ENCODE data around the gene STYXL2.
A peak's percentile ranks its signal among the peaks of the same experiment; 100 is the strongest.

STYXL2 gene

DNA sequence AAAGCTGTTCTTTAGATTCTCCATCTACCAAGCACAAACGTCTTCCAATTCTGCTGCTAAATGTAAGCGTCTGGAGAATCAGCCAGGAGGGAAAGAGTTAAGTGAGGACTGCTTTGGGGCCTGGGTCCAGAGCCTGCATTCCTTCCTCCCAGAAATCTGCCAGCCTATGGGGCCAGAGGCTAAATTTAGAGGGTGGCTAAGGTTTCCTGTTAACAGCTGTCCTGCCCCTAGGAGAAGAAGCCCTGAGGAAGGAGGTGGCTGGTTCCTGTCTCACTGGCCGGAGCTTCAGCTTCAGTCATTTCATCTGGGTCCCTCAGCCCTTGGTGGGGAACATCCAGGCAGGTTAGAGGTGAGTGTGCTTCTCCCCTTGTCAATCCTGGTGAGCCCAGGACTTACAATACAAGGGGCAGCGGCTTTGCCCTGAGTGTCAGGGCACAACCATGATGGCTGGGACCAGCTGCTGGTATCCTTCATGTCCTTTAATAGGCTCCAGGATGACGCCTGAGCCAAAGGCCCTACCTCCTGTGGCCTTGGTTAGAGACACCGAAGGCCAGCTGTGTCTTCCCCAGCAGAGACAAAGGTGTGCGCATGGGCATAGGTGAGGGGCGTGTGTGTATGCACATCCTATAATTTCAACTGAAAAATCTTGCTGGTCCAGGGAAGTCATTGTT, at the start of gene STYXL2:
Gene STYXL2 (plus strand): TSS at position 230 of the 671 bp plus-strand sequence. CDS start 775 bp downstream, outside the sequence.
- DNase-seq (ENCODE audit: low read depth in 2 of 3, low spot score in 1 of 3) = no peak

DNA sequence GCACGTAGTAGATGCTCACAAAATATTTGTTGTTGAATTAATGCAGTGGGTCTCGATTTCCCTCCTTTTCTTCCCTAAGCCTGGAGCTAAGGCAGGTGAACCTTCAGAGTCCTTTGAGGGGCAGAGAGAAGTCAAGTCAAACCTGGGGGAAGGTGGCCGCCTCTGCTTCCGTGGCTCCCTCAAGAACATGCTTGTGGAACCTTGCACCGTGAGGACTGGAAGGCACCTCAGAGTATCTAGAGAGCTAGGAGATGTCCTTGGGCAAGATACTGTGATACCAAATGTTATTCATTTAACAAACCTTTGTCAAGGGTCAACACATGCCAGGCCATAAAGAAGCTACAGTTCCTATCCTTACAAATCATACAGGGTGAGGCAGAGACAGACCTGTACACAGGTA, 42.0 kb upstream of the STYXL2 start:
- no peak for DNase-seq (ENCODE audit: low read depth in 2 of 3, low spot score in 1 of 3)

DNA sequence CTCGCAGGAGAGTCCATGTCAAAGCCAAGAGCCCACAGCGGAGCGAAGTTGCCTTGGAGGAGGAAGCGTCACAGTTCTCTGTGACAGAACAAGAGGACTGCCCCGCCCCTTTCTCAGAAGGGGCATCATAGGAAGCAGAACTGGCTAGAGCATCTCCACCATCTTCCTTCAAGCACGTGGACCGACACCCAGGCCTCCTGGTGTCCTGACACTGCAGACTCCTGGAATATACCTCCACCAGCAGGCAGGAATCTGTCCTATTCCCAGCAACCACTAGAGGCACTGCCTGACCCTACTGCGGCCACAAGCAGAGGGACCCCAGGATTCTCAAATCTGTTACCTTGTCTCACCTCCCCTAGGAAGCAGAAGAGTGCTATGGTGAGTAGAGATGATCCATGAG, 41.5 kb upstream of the STYXL2 start:
- no peak for DNase-seq (ENCODE audit: low read depth in 2 of 3, low spot score in 1 of 3)

DNA sequence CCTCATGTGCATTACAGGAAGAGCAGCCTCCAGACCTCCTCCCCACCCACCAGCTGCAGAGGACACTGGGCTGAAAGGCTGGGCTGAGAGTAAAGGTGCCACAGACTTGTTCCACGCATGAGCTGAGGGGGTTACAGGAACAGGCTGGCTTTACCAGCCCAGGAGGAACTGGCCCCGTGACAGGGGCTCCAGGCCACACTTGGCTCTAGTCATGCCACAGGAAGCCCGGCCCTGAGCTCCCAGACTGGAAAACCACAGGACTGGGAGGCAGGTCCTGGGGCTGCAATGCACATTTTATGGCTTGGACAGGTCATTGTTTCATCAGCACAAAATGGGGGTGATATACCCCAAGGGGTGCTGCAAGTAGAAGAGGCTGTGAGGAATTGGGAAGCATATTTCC, 39.3 kb upstream of the STYXL2 start:
- no peak for DNase-seq (ENCODE audit: low read depth in 2 of 3, low spot score in 1 of 3)

DNA sequence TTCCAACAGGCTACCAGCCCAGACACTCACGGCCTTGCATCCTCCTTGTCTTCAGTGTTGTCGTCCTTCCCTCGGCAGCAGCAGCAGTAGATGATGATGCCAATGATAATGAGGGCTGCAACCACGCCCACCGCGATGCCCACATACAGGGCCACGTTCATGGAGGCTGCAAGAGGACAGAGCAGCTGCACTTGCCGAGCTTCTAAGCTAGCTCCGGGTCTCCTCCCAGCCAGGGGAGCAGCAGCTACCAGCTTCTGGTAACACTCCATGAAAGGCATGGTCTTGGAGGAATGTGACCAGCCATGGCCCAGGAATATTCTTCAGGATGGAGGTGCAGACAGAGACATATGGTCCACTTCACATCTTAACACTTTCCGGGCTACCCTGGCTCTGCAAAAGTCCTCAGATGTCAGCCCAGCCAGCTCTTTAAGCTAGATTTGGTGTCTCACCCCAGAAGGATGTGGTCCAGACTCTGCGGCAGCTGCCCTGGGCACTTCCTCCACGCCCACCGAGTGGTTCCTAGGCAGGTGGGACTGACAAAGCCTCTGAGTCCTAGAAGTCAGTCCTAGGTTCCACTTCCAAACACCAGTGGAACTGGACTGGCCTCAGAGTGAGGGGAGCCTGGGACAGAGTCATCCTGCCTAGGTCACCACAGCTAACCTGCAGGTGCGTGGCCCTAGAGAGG, 38.8 kb upstream of the STYXL2 start:
- no peak for DNase-seq (ENCODE audit: low read depth in 2 of 3, low spot score in 1 of 3)

DNA sequence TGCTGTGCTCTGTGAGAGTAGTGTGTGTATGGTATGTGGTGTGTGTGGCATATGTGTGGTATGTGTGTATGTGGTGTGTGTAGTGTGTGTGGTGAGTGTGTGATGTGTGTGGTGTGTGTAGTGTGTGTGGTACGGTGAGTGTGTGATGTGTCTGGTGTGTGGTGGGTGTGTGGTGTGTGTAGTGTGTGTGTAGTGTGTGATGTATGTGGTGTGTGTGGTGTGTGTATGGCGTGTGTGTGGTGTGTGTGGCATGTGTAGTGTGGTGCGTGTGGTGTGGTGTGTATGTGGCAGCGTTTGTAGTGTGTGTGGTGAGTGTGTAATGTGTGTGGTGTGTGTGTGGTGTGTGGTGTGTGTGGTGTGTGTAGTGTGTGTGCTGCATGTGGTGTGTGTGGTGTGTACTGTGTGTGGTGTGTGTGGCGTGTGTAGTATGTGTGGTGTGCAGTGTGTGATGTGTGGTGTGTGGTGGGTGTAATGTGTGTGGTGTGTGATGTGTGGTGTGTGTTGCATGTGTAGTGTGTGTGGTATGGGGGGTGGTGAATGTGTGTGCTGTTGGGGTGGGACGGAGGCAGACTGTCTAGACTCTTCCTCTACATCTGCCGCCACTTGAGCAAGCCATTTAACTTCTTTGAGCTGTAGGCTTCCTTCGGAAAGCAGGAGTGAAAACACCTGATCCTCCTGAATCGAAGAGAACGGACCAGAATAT, 37.2 kb upstream of the STYXL2 start:
- no peak for DNase-seq (ENCODE audit: low read depth in 2 of 3, low spot score in 1 of 3)

DNA sequence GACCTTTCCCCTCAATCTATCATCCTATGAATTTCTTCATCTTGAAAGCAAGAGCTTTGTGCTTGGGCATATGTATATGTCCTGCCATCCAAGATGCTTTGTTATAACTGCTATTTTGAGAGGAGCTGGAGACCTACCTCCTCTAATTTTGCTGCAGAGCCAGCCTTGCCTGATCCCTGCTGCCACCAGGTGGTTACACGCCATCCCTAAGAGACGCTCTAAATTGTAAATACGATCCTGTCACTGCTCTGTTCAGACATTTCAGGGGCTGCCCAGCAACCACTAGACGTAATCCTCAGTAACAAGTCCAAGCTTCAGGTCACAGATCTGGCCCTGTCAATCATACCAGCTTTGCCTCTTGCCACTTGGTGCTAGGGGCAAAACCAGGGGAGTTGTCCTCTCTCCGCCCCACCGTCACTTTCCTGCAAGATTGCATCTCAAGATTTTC, 36.6 kb upstream of the STYXL2 start:
- peak in 1 of 3 donors; percentile 20 for DNase-seq (ENCODE audit: low read depth in 2 of 3, low spot score in 1 of 3)

DNA sequence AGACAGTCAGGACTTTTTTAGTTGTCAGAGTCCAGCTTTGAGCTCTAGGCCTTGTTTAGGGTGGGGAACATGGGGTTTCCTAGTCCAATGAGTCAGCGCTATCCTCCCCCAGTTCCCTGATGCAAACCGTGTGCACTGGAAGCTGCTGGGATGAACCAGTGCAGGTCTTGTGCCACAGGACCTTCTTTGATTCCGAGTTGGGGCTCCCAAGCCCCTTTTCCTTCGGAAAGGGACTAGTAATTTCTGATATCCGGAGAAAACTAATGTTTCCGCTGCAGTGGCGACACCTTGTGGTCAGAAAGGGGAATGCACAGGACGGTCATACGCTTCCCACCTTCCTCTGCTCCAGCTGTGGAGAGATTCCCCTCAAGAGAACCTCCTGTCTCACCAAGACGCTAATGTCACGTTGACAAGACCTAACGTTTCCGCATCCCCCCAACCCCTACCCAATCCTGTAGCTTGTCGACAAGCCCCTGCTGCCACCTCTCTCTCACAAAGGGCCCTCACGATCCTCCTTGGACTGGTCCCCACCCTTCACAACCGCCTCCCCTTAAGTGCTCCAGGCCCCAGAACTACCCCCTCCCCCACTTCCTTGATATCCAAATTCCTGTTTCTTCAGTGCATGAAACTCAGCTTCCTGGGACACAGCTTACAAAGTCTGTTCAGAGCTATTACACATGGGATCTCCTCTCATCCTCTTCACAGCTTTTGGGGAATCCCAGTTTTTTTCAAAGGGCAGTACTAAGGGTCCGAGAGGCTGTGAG, 34.6 kb upstream of the STYXL2 start:
- DNase-seq (ENCODE audit: low read depth in 2 of 3, low spot score in 1 of 3) = peak; percentile 59 to 82 (median 64)

DNA sequence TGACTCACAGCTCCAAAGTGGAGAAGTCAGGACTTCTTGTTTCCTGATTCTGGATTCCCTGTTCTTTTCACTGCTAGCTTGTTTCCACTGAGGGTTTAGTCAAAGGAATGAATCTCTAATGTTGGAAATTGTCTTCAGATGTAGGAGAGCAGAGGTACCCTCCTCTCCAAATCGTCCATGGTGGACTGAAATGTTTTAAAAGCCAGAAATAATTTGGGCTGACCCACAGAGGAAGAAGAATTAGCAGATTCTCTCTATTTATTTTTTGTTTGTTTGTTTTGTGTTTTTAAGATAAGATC, 34.1 kb upstream of the STYXL2 start:
- no peak for DNase-seq (ENCODE audit: low read depth in 2 of 3, low spot score in 1 of 3)

DNA sequence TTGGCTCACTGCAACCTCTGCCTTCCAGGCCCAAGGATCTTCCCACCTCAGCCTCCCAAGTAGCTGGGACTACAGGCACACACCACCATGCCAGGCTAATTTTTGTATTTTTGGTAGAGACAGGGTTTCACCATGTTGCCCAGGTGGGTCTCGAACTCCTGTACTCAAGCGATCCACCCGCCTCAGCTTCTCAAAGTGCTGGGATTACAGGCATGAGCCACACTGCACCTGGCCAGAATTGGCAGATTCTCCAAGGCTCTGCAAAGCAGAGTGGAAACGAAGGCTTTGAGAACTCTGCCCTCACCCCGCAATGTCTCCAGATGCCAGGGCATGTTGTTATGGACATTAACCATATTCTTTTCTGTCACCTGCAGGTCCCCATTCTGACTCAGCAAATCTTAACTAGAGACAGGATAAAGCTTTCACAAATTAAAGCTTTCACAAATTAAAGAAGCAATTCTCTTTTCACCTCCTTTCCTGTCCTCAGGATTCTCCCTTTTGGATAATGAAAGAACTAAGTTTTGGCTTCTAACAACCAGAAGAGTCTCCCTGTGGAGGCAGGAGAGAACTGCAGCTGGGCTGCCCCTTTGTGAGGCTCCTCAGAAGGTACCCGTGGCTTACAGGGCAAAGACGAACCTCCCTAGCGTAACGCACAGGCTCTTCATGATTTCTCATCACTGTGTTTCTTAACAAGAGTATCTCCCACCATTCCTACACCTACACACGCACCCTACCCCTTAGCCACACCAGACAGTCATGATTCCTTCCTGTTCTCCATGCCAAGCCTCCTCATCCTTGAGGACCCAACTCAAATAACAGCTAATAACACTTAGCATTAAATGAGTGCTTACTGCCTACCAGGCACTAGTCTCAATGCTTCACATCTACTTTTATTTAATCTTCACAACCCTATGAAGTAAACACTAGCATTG, 33.5 kb upstream of the STYXL2 start:
- DNase-seq (ENCODE audit: low read depth in 2 of 3, low spot score in 1 of 3) = no peak

DNA sequence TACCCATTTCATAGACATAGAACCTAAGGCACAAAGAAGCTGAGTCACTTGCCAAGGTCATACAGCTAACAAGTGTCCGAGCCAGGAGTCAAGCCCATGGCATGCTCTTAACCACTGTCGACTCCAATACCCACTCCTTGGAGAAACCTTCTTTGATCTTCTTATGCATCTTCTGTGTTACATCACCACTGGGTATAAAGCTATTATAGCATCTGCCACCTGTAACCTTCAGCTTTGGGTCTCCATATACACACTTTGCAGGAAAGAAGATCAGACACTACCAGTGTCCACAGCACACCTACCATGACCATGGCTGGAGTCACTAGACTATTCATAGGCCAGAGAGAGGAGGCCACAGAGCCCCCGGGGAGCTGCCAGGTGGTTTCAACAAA, 32.8 kb upstream of the STYXL2 start:
- DNase-seq (ENCODE audit: low read depth in 2 of 3, low spot score in 1 of 3) = no peak

DNA sequence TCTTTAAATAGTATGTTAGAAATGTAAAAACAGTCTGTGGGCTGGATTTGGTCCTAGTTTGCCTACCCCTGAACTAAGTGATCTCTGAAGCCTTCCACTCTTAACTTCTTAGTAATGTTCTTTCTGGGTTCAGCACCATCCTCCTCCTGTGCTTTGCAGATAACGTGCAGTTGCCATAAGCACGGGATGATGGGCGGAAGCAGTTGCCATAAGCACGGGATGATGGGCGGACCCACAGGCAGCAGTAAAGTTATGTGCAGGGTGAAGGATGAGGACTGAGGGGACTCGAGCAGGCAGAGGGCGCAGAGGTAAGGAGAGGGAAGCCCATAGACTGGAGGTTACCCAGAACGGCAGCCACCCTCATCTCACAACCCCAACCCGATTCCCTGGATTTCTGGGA, 29.3 kb upstream of the STYXL2 start:
- no peak for DNase-seq (ENCODE audit: low read depth in 2 of 3, low spot score in 1 of 3)

DNA sequence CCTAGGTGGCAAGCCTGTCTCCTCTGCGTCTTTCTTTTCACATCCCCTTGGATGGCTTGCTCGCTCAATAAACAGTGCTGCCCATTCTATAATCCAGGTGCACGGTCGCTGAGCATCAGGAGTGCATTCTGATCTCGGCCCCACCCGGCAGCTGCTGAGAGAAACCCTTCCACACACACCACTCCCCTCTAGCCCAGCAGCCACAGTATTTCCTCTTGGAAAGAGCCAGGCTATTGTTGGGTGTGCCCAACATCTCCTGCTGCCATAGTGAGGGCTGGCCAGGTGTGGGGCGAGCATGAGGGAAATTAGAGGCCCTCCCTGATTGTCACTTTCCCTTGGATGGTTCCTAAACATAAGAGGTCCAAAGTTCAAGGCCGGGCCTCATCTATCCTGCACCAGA, 28.4 kb upstream of the STYXL2 start:
- DNase-seq (ENCODE audit: low read depth in 2 of 3, low spot score in 1 of 3) = no peak

DNA sequence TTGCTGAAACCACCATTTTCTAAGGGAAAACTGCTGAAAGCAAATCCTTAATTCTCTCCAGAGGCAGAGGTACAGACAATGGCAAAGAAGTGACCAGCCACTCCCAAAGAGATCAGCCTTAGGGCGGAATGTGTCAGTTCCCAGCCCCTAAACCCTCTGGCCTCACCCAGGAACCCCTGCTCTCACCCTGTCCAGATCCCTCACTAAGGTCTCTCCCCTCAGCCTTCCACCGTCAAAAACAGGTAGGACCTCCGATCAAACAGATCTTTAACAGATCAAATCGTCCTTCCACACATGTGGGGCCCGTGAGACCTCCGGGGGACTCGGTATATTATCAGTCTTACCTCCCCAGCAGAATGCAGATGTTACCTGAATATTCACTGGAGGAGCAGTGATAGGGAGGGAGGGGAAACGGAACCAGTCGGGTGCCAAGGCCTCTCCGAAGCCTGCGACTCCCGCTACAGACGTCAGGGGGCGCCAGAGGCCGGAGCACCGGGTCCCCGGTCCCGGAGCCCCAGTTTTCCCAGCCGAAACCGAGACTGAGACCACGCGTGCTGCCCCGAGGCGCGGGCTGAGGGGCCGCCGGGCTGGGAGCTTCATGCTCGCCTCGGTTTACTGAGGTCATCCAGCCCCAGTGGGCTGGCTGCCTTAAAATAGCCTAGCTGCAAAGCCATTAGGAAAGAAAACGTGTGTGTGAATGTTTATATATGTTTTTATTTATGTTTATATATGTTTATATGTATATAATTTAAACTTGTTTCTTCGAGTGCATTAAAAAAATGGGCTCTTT, 27.3 kb upstream of the STYXL2 start:
- peak; percentile 70 to 86 (median 72) for DNase-seq (ENCODE audit: low read depth in 2 of 3, low spot score in 1 of 3)

DNA sequence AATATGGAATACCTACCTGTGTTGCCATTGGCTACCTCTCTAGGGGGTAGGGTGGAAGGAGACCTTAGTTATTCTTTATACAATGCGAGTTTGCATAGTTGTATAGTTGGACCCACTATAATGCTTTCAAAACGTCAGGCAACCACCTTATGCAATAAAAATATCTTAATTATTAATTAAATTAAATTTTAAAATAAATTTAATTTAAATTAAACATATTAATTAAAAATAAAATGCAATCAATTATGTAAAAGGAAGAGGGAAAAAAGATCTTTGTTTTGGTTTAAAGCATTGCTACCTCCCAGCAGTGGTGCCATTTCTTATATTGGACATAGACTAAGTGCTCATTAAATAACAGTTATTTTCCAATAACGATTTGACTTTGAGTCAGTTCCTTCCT, 26.0 kb upstream of the STYXL2 start:
- no peak for DNase-seq (ENCODE audit: low read depth in 2 of 3, low spot score in 1 of 3)

DNA sequence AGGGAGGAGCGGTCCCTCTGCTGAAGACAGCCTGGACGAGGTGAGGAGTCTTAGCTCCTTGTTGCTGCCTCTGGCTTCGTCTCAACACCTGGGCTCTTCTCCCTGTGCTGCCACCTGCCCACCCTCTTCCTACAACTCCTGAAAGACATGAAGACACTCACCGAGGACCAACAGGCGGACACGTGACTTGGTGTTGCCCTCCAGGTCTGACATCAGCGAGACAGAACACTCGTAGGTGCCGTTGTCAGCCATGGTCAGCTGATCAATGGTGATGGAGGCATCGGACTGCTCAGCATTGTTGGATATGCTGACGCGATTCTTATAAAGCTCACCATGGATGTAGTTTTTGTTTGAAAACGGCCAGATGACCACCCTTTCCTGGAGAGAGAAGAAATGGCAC, 25.1 kb upstream of the STYXL2 start:
- no peak for DNase-seq (ENCODE audit: low read depth in 2 of 3, low spot score in 1 of 3)

DNA sequence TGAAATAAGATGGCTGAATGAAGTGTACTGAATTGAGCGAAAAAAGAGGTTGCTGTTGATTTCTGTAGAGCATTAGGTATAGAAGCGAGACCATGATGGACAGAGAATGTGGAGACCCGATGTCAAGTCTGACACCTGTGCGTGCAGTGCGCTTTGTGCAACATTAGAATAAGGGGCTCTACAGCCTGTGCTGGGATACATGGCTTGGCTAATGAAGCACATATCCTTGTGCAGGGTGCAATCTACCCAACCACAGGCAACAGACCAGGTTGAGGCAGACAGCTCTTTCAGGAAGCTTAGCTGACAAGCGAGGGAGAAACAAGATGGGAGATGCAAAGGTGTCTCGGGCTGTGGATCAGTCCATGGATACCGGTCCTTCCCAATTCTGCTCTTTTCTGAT, 22.6 kb upstream of the STYXL2 start:
- DNase-seq (ENCODE audit: low read depth in 2 of 3, low spot score in 1 of 3) = no peak

DNA sequence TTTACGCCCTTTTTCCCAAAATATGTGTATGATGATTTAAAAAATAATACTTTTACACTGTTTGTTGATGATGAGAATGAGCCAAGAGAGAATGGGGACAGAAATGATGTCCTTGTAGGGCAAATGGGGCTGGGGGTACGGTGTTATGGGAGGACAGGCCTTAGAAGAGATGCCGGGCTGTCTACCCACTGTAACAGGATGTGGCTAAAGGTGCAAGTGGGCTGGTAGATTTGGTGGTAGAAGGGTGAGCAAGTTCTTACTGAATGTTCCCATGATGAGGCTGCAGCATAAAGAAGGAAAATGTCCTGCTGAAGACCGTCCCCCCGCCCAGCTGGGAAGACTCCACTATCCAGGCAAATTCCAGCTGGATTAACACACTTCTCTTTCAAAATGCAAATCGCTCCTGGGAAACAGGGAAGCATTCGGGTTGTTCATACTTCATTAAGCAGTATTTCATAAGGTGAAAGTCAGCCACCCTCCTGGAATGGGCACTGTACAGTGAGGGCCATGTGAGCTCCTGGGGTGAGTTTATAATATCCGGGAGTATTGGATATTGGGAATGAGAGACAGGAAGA, 17.7 kb upstream of the STYXL2 start:
- DNase-seq (ENCODE audit: low read depth in 2 of 3, low spot score in 1 of 3) = no peak

DNA sequence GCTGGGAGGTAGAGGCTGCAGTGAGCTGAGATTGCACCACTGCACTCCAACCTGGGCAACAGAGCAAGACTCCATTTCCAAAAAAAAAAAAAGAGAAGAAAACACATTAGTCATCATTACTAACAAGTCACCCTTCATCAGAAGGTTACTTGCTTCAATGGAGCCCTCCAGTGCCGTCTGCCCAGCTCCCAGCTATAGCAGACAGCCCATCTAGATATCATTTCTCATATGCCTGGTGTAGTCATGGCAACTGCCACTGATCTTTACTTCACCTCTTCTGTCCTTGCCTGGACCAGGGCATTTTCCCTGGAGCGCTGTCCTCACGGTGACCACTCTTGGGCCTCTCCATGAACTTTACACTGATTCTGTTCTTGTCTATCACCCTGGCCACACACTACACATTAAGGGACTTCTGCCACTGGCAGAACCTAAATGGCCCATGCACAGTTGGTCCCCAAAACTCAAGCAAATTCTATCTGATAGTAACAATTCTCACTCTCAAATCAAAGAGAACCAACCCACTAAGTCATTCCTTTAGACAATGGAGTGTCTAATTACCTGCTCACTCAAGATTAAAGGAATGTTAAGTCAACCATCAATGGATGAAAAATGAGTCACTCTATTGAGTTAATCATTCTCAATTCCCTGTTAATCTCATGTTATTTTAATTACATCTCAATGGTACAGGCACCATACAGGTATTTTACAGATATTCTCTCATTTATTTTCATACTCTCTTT, 16.6 kb upstream of the STYXL2 start:
- no peak for DNase-seq (ENCODE audit: low read depth in 2 of 3, low spot score in 1 of 3)
